K562 treated with DMSO at 1 percent for 24 hours (cell line): ENCODE data around the gene REM2. TPM values are rescaled to one million over a fixed set of nuclear protein-coding genes. Genes with fewer than 3 reads are reported as not detected.

Experiments
- total RNA-seq: library from RNA; unstranded; fragments of 300-600 nt; gene quantifications from 2 replicates; pipeline ENCODE4 v1.2.3, GENCODE V29; 2022; ENCODE audit warnings: low read depth; ENCODE audit not compliant: insufficient read depth

The REM2 gene, protein sequence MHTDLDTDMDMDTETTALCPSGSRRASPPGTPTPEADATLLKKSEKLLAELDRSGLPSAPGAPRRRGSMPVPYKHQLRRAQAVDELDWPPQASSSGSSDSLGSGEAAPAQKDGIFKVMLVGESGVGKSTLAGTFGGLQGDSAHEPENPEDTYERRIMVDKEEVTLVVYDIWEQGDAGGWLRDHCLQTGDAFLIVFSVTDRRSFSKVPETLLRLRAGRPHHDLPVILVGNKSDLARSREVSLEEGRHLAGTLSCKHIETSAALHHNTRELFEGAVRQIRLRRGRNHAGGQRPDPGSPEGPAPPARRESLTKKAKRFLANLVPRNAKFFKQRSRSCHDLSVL
- 0.79 and 1.2 TPM in 2 replicates for total RNA-seq

GRCh38 chr14:22883173-22883976, at the start of gene REM2:
Gene REM2, plus strand, starts transcription at chr14:22883222. Its CDS starts 66 bp downstream, at chr14:22883288.

DNA sequence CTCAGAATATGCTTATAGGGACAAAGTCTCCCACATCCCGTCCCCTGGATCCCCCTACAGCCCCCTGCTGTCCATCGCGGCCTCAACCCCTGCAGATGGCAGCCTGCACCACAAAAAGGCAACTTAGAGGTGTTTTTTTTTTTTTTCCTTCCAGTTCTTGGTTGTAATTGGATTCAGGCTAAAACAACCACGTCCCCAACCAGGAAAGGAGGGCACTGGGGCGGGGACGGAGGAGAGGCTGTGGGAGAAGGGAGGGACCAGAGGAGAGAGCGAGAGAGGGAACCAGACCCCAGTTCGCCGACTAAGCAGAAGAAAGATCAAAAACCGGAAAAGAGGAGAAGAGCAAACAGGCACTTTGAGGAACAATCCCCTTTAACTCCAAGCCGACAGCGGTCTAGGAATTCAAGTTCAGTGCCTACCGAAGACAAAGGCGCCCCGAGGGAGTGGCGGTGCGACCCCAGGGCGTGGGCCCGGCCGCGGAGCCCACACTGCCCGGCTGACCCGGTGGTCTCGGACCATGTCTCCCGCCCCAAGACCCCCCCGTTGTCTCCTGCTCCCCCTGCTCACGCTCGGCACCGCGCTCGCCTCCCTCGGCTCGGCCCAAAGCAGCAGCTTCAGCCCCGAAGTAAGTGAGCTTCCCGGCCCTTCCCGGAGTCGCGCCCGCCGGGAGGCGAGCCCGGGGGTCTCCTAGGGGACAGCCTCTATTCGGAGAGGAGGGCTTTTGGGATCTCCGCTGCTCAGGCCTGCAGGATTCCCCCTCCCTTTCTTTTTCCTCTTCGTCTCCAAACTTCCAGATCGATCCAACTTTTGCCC, 46.5 kb upstream of the REM2 start, which contains the start of gene MMP14:
Gene MMP14, plus strand, starts transcription at position 285 of the 813 bp plus-strand sequence. Its CDS starts 233 bp downstream, at position 518.

DNA sequence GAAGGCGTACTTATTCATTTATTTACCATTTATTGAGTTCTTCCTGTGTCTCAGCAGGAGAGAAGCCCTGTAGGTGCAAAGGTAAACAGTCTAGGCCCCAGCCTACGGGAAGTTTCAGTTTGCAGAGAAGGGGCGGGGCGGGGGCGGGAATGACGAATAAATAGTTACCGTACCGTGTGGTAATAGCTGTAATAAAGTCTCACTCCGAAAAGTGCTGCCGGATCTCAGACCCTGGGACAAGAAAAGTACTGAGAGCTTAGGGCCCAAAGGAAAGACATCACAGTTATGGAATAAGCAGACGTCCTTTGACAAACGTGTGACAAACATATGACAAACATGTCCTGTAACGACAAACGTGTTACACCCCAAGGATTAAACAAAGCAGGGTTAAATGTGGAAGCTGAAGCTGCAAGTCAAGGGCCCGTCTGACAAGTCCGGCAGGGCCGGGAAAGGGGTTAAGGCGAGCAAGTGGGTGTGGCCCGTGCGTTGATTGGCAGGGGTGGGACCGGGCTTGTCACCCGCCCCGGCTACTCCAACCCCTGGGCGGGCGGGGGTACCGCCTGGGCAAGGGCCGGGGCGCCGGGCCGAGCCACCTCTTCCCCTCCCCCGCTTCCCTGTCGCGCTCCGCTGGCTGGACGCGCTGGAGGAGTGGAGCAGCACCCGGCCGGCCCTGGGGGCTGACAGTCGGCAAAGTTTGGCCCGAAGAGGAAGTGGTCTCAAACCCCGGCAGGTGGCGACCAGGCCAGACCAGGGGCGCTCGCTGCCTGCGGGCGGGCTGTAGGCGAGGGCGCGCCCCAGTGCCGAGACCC, 11.6 kb upstream of the REM2 start, which contains the start of gene LRP10:
Gene LRP10, plus strand, starts transcription at position 517 of the 809 bp plus-strand sequence. CDS start 564 bp downstream, outside the sequence.

DNA sequence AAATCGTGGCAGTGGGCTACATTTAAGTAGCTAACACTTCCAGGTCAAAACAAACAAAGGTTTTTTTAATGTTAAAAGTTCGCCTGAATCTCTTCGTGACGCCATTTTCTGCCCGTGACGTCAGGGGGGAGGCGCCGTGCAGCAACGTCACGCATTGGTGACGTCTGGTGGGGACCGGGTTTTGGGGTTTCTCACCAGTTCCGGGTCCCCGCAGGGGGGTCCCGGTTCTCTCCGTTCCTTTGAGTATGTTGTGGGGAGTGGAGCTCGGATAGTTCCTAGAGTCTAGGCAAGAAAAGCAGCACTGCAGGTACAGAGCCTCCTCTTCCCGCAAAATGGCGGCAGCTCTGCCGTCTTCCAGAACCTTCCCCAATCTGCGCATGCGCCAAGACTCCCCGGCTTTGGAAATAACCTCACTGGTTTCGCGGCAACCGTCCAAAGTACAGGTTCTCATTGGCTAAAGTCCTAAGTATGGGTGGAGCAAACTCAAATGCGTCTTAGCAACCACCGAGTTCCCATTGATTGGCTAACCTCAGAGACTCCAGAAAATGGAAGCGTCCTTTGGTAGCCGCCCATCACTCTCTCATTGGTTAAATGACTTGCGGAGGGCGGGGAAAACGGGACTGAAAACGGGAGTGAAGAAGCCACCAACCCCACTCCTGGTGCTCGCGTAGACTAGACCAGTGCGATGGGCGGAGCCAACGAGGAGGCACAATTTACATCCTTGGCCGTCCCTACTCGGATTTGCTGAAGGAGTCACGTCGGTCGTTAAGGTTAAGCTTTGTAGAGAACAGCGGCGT, 36.0 kb downstream of the REM2 start, which contains the start of gene RBM23:
Gene RBM23, minus strand, starts transcription at position 346 of the 797 bp plus-strand sequence.

DNA sequence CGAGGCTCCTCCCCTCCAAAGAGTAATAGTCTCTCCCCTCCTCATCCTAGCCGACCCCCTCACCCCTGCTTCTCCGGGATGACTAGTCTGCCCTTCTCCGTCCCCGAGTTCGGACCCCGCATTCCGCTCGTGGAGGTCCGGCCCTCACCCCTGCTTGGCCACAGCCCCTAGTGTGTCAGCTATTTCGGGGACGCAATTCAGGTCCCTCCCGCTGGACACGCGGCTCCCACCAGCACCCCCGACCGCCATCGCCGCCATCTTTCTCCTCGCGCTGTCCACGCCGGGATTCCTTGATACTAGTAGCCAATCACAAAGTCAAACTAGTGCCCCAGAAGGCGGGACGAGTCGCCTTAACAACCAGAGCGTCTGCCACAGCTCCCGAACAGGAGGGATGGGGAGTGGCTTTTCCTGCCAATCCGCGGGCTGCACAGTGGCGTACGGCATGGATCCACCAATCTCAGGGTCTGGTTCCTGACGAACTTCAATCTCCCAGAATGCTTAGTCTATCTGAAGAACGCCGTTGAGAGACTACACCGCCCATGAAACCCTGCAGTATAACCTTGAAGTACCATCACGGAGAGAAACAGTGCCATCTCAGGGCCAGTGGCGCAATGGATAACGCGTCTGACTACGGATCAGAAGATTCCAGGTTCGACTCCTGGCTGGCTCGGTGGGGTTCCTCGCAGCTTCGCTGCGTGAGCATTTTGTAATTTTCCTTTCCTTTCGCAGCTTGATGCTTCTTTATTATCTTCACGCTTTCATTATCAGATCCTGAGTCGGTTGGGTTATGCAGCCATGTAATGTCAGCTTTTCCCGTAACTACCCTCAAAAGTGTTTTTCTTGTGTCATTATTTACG, 46.3 kb downstream of the REM2 start, which contains the start of gene PRMT5:
Gene PRMT5, minus strand, starts transcription at position 273 of the 857 bp plus-strand sequence. Its CDS starts 15 bp downstream, at position 258.

Other genes with a start within 250 kb of the REM2 start
- gene OR6J1, start 238.9 kb upstream of the REM2 start, total RNA-seq: not detected in 2 replicates
- 109 and 111 TPM in 2 replicates for gene OXA1L, start 116.5 kb upstream of the REM2 start, total RNA-seq
- 1.1 and 3.5 TPM in 2 replicates for gene SLC7A7, start 67.8 kb upstream of the REM2 start, total RNA-seq
- 98.0 and 108 TPM in 2 replicates for gene MRPL52, start 53.3 kb upstream of the REM2 start, total RNA-seq
- gene MMP14, start 46.6 kb upstream of the REM2 start, total RNA-seq: 3.0 and 3.6 TPM in 2 replicates
- 75.9 and 77.9 TPM in 2 replicates for gene LRP10, start 11.5 kb upstream of the REM2 start, total RNA-seq
- 44.1 and 51.2 TPM in 2 replicates for gene RBM23, start 35.9 kb downstream of the REM2 start, total RNA-seq
- gene PRMT5, start 46.2 kb downstream of the REM2 start, total RNA-seq: 92.0 and 107 TPM in 2 replicates
- gene HAUS4, start 73.9 kb downstream of the REM2 start, total RNA-seq: 103 and 114 TPM in 2 replicates
- 13.0 and 13.8 TPM in 2 replicates for gene AJUBA, start 99.3 kb downstream of the REM2 start, total RNA-seq
- gene C14orf93, start 126.9 kb downstream of the REM2 start, total RNA-seq: 24.9 and 27.5 TPM in 2 replicates
- gene PSMB5, start 151.7 kb downstream of the REM2 start, total RNA-seq: 142 and 154 TPM in 2 replicates
- not detected in 2 replicates for gene PSMB11, start 159.0 kb downstream of the REM2 start, total RNA-seq
- 19.6 and 20.7 TPM in 2 replicates for gene CDH24, start 174.3 kb downstream of the REM2 start, total RNA-seq
- gene ACIN1, start 211.9 kb downstream of the REM2 start, total RNA-seq: 102 and 115 TPM in 2 replicates
- 33.7 and 50.7 TPM in 2 replicates for gene C14orf119, start 212.3 kb downstream of the REM2 start, total RNA-seq
- not detected in 2 replicates for gene CIROP, start 221.8 kb downstream of the REM2 start, total RNA-seq
- gene CEBPE, start 236.0 kb downstream of the REM2 start, total RNA-seq: not detected in 2 replicates